Upper lobe of left lung (tissue), 4 donors: ENCODE results near the gene RTN4.

Experiments used
- CTCF ChIP-seq, 6 experiments: fragments of 450-650 bp in 4 of 6; fragments of 200-600 bp in 2 of 6; sonication (generic) in 2 of 6; IDR thresholded peaks; one replicate each; pipeline ENCODE4 v1.5.1; 2016 to 2019; ENCODE audit warnings: antibody characterized with exemption in 6 of 6
- POLR2A ChIP-seq, 4 donors: fragments of 450-650 bp; IDR thresholded peaks; one replicate each; pipeline ENCODE4 v1.5.1; 2016 to 2017; ENCODE audit warnings: antibody characterized with exemption in 4 of 4, mild to moderate bottlenecking in 2 of 4
- POLR2AphosphoS5 ChIP-seq, 2 donors: sonication (generic); formaldehyde crosslinking; IDR thresholded peaks; one replicate each; pipeline ENCODE4 v1.5.1; 2017; ENCODE audit warnings: antibody characterized with exemption in 2 of 2

DNA sequence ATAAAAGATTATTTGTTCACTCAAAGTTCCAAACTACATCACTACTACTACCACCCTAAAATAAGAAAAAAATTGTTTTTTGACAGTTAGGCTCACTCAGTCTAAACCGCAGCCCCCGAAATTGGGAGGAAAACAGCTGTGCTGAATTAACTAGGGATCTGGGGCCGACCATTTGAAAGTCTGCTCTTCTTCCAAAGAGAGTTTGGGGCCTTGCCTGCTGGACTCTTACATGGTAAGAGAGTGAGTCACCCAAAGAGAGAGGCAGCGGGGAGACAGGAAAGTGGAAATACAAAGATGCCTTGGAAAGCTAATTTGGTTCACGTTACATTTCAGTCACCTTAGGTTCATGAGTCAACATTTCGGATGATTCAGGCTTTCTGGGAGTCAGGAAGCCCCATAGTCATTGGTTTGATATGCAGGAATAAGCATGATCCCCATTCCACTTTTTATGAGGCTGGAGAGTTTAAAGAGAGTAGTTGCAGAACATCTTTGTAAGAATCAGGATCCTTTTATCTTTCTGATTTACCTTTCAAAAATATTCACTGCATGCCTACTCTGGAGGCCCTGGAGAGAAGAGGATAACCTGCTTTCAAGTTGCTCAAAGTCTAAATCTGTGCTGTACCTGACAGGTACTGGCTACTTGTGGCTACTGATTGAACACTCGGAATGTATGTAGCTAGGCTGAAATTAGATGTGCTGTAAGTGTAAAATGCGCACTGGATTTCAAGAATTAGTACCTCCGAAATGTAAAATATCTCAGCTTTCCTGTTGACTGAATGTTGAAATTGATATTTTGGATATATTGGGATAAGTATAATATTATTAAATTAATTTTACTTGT lies 995 bp upstream of the RTN4 start:
- TF ChIP-seq CTCF (IDR thresholded peaks at IDR 0.05): no peak
- TF ChIP-seq POLR2A (IDR thresholded peaks at IDR 0.05): peak in 1 of 4 donors; percentile 31
- peak; percentile 8 to 79 for TF ChIP-seq POLR2AphosphoS5 (IDR thresholded peaks at IDR 0.05)
